NCI-H1092 treated with DMSO at 0.1 percent for 48 hours (cell line): ENCODE data around the gene DLK1.

ENCODE experiments used
- DNase-seq: peaks from one replicate; lab custom pipeline; 2025; lab: John Stamatoyannopoulos, UW

The DLK1 gene

GRCh38 chr14:100777818-100778525 lies 51.3 kb downstream of the DLK1 start:
- DNase-seq: no peak

GRCh38 chr14:100778526-100778882 lies 51.8 kb downstream of the DLK1 start:
- no peak for DNase-seq

- no peak for DNase-seq
These were observed 52.4 kb downstream of the DLK1 start for GRCh38 chr14:100778951-100779690.

GRCh38 chr14:100779691-100780080 lies 53.0 kb downstream of the DLK1 start:
- no peak for DNase-seq

- no peak for DNase-seq
These were observed 53.6 kb downstream of the DLK1 start for GRCh38 chr14:100780246-100780645.

GRCh38 chr14:100780646-100781355 lies 54.1 kb downstream of the DLK1 start:
- DNase-seq: no peak

- no peak for DNase-seq
These were observed 55.3 kb downstream of the DLK1 start for GRCh38 chr14:100781952-100782351.

- DNase-seq: no peak
These were observed 56.0 kb downstream of the DLK1 start for GRCh38 chr14:100782516-100783320.

GRCh38 chr14:100783630-100784370 lies 57.1 kb downstream of the DLK1 start:
- peak; percentile 8 for DNase-seq

GRCh38 chr14:100784523-100785337 lies 58.0 kb downstream of the DLK1 start:
- DNase-seq: peak; percentile 2

- no peak for DNase-seq
These were observed 58.6 kb downstream of the DLK1 start for GRCh38 chr14:100785338-100785615.

- no peak for DNase-seq
These were observed 58.9 kb downstream of the DLK1 start for GRCh38 chr14:100785626-100786025.

GRCh38 chr14:100786131-100786530 lies 59.4 kb downstream of the DLK1 start:
- DNase-seq: no peak

GRCh38 chr14:100786576-100787219 lies 60.0 kb downstream of the DLK1 start:
- no peak for DNase-seq

GRCh38 chr14:100787659-100788058 lies 61.0 kb downstream of the DLK1 start:
- no peak for DNase-seq
